GM20000 (cell line): ENCODE results near the gene ISX.

Source experiments
- DNase-seq: peaks from one replicate; pipeline ENCODE4 v3.0.0; 2012; ENCODE audit warnings: low spot score
- CTCF ChIP-seq: IDR thresholded peaks from 2 replicates; pipeline ENCODE4 v1.5.1; 2012; ENCODE audit warnings: mild to moderate bottlenecking, control low read depth; ENCODE audit errors: extremely low read depth, missing control alignments

Gene ISX

GRCh38 chr22:35104491-35104890 lies 38.5 kb downstream of the ISX start:
- no peak for DNase-seq

GRCh38 chr22:35109616-35110015 lies 43.7 kb downstream of the ISX start:
- TF ChIP-seq CTCF, result no peak
- no peak for DNase-seq

More at GRCh38 chr22:35104491-35104890, 38.5 kb downstream of the ISX start:
- no peak for TF ChIP-seq CTCF

- no peak for DNase-seq
- no peak for TF ChIP-seq CTCF
Observed at GRCh38 chr22:35111244-35111643, 45.3 kb downstream of the ISX start.

- TF ChIP-seq CTCF, result no peak
- no peak for DNase-seq
Observed at GRCh38 chr22:35113341-35113740, 47.4 kb downstream of the ISX start.

GRCh38 chr22:35114131-35114980 lies 48.4 kb downstream of the ISX start:
- DNase-seq, result no peak
- no peak for TF ChIP-seq CTCF

- no peak for TF ChIP-seq CTCF
Observed at GRCh38 chr22:35115515-35115914, 49.6 kb downstream of the ISX start.

GRCh38 chr22:35116269-35116668 lies 50.3 kb downstream of the ISX start:
- no peak for DNase-seq

More at GRCh38 chr22:35115515-35115914, 49.6 kb downstream of the ISX start:
- no peak for DNase-seq

More at GRCh38 chr22:35116269-35116668, 50.3 kb downstream of the ISX start:
- TF ChIP-seq CTCF, result no peak
